COLO668 (cell line): ENCODE results near the gene SIK1.
"Not testable (repeated sequence)": the region's sequence is repeated elsewhere in the genome, so short reads cannot be mapped to it uniquely, and the experiment has no call there.

Experiments
- DNase-seq: peaks from one replicate; lab custom pipeline; 2025; ENCODE audit not compliant: unreplicated experiment; lab: John Stamatoyannopoulos, UW

Gene SIK1

DNA sequence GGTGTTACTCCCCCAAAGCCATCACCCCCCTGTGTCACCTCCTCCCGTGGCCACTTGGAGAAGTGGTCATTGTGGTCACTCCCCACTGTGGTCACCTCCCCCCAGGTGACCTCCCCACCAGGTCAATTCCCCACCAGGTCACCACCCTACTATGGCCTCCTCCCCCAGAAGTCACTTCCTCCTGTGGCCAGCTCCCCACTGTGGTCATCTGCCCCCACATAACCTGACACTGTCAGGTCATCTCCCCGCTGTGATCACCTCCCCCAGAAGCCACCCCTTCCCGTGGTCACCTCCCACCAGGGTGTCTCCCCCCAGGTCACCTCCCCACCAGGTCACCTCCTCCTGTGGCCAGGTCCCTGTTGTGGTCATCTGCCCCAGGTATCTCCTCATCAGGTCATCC, 28.9 kb downstream of the SIK1 start:
- DNase-seq = not testable (repeated sequence)

DNA sequence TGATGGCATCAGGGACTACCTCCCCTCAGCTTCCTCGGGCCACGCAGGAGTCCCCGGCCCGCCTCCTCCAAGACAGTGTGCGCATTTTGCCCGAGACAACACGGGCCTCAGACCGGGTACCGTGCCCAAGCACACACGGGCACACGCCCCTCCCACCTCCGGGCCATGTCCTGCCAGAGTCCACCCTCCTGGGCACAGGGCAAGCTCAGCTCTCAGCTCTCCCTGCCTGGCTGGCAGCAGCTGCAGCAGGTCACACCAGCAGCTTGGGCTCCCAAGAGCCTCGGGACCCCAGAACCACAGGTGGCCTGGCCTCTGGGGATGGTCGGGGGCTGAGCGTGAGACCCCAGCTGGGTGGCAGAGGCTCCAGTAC, 29.5 kb downstream of the SIK1 start:
- DNase-seq = not testable (repeated sequence)

DNA sequence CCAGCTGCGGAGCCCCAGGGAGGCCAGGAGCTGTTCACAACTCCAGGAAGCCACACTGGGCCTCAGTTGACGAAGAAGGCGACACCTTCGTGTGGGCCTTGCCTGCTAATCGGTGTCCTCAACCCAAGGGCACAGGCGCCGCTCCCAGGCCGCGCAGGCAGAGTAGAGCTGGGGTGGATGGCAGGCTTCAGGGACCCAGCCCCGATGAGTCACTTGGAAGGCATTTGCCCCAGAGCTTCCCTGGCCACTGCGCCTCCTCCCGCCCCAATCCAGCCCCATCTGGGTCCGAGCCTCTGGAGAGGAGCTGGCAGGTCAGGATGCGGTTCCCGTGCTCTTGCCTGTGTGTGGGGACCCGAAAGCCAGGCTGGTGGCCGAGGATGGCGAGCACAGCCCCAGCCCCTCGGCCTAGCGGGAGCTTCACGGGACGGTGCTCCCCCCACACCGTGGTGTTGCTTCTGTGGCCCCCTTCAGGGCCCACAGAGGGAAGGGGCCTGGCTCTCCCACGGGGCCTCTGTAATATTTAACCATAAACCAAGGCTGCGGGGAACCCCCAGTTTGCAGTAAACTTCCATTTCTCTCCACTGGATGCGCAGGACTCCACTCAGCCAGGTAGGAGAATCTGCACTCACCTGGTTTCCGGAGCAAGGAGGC, 30.0 kb downstream of the SIK1 start:
- DNase-seq = not testable (repeated sequence)

DNA sequence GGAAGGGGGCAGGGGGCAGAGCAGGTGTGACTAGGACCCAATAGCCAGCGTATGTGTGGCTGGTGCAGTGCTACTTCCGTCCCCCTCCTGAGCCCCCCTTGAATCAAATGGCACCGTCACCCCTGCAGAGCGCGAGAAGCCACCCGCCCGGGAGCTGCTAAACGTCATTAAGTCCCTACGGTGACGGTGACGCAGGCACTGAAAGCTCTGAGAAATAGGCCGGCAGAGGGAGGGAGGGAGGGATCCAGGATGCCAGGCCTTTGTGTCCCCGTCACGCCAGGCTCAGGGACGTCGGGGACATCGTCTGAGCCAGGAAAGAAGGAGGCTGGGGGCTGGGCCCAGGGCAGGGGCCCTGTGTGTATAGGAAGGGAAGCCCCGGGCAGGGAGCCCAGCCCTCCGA, 43.6 kb downstream of the SIK1 start:
- DNase-seq = not testable (repeated sequence)

DNA sequence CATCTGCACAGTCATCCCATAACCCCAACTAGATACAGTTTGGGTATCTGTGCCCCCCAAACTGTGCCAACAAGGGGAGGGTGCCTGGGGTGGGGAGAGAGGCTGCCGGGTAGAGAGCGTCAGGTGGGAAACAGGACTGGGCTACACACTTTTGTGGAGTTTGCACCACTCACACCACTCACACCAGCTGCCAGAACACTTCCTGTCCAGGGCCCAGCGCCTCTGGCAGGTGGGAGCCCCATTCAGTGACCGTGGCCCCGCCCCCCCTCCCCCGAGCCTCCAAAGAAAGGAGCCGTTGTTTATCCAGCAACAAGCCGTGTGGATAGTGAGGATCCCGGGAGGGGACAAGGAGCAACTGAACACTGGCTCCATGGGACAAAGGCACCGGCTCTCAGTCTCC, 44.0 kb downstream of the SIK1 start:
- DNase-seq = peak; percentile 44

DNA sequence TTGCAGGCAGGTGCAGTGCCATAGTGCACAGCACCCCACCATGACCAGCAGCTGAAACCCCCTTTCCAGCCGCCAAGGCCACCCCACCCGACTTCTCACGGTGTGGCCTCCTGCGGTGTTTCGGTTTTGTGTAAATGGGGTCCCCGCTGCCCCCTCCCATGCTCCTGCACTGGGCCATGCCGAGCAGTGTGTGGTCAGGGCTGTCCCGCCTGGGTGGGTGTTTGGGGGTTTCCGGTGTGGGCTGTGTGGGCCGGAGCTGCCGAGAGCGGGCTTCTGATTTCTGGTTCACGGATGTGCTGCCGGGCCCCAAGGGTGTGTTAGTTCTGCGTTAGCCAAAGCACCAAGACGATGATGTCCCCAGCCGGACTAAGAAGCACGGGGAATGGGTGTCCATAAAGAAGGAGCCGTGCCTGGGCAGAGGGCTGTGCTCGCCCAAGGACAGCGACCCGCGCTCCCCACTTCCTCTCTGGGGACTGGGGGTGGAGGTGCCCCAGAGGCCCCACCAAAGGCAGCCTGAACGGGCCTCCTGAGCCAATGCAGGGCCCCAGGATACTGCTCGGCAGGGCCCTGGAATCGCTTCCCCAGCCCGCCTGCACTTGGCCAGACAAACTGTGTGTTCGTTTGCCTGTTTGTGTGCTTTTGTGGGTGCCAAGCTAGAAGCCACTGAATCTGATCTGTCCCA, 45.9 kb downstream of the SIK1 start:
- DNase-seq = not testable (repeated sequence)

DNA sequence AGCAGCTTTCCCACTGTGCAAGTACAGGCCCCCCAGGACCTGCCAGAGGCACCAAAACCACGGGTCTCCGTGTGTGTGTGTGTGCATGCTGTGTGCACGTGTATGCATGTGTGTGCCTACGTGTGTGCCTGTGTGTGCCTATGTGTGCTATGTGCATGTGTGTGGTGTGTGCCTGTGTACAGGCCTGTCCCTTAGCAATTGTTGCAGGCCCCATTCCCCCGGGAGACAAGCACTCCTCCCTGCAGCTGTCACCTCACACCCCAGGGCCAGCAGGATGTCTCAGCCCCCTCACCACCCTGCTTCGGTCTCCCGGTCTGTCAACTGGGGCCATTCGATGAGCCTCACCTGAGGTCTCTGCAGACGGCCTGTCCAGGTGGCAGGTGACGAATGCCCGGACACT, 46.6 kb downstream of the SIK1 start:
- DNase-seq = not testable (repeated sequence)

DNA sequence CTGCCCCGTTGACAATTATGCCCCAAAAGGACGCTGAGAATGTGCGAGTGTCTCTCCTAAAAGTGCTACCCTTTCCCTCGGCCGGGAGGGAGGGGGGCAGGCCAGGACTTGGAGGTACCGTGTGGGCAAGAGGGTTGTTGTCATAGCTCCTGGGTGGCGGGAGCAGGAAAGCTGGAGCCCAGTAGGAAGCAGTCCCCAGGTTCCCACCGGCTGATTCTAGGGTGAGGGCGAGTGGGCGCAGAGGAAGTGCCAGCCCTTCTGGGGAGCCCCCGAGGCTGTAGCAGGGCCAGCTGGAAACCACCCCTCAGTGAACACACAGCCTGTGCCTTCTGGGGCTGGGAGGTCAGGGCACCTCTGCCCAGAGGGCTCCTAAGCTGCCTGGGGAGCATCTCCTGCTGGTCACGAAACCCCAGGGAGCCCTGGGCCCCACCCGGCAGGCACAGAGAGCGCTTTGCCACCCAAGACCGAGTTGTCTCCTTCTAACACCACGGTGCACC, 47.3 kb downstream of the SIK1 start:
- not testable (repeated sequence) for DNase-seq

DNA sequence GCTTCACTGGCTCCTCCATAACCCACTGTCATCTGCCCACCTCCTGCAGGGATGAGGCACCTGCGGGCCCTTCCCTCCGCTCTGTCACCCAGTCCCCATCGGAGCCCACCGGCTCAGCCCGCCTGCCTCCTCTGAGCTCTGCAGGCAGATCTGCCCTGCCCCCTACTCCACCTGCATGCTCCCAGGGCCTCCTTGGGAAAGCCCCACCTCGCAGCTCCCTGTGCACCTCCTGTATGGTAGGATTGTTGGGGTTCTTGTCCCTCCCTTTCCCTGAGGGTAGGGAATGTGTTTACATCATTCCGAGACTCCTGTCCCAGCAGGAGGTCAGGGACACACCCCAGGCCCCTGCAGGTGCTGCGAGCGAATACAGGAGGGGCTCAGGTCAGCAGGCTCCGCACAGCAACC, 50.5 kb downstream of the SIK1 start:
- no peak for DNase-seq

DNA sequence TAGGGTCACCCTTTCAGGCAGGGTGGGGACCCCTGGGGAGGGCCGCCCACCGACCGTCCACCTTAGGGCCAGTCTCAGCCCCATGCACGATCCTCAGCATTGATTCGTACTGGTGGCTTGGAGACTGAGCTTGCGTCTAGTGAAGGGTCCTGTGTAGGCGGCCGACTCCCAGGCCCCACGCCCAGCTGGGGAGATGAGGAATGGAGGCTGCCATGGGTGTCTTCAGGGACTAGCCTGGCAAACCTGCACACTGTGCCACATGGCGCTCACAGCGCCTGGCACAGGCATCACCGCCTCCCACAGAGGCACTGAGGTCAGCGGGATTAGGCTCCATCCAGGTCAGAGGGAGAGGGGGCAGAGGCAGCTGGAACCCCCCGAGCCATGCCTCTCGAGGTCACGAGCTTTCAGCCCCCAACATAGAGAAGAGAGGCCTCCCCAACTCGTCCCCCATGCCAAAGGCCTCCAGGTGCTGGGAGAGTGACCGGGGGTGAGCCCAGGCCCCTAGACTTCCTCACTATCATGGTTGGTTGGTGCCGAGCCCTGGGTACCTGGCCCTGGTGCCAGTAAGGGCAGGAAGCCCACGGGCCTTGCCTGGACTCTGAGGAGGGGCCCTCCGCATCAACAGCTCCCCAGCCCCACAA, 51.0 kb downstream of the SIK1 start:
- no peak for DNase-seq

DNA sequence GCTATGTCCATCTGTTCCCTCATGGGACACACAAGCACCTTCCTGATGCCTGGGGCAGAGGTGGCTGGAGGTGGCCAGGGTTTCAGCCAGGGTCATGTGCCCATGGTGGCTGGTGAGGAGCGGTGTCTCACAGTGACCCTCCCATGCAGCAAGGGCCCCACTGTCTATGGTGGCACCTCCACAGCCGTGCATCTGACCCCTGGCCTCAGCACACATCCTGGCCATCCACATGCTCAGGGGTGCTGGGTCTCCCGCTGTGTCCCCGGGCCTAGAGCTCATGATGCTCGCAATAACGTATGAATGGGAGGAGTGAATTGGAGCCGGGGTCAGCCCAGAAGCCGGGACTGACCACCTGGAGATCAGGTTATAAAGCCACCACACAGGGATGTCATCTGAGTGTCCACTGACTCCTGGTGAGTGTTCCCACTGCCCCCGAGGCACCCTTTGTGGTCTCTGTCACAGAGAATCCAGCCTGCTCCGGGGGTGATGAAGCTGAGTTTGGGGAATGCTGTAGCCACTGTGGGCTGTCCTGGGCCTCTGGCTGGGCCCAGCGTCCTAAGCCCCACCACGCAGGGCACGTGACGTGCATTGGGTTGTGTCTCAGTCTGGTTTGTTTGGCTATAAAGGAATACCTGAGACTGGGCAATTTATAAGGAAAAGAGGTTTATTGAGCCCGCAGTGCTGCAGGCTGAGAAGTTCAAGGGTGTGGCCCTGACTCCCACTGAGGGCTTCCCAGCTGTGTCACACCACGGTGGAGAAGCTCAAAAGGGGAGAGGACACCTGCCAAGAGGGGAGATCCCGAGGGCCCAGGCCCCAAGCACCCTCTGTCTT, 51.7 kb downstream of the SIK1 start:
- no peak for DNase-seq

DNA sequence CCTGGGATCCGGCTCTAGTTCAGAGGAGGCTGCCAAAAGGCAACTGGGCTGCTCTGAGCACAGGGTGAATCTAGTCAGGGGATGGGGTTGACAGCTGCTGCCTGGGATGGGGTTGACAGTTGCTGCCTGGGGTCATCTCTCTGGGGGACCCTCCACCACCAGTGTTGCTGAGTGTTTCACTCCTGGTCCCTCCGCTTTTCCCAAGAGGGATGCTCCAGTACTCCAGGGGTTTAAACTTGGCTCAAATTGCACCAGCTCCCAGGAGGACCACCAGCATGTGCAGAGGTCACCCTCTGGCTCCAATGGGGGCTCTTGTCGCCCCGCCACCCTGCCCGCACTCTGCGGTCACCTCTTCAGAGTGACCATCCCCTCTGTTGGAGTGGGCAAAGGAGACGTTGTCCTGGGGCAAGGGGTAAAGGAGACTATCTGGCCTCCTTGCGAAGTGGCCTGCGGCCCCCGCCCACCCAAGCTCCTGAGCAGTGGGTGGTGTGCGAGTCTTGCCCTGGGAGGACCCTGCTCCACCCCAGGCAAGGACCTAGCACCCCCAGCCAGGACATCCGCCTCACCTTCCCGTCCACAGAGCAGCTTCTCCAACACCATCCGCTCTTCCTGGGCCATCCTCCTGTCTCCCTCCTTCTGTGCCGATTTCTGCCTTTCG, 52.6 kb downstream of the SIK1 start:
- DNase-seq = no peak

DNA sequence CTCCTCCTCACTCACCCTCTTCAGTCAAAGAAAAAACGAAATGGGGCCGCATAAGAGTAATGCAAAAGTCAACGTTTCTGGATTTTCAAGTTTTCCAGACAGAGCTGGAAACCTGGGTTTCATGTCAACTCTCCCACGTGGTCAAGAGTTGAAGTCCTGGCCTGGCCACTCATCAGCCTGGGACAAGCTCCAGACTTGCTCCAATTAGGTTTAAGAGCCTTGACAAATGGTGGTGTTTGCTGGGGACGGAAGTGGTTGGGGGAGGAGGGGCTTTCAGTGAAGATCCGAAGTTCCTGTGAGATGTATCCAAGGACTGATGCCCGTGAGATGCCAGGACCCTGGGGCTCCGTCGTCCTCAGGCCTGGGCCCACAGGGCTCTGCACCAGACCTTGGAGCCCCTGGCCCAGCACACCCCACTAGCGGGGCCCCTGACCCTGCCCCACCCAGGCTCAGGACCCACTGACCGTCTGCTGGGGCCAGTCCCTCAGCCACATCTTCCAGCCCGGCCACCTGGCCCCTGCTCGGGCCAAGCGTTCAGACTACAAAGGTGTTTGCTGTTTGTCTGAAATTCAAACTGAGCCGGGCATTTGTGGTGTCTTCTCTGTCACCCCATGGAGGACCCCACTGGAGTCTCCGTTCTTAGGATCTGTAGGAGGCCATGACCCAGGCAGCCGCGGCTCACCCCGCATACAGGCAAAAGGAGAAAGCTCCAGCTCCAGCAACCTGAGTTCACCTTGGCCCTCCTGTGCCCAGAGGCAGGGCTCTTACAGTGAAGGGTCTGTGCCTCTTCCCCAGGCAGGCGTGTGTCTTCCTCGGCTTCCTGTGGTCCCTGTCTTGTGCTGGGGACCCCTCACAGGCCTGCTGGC, 53.3 kb downstream of the SIK1 start:
- DNase-seq = no peak

DNA sequence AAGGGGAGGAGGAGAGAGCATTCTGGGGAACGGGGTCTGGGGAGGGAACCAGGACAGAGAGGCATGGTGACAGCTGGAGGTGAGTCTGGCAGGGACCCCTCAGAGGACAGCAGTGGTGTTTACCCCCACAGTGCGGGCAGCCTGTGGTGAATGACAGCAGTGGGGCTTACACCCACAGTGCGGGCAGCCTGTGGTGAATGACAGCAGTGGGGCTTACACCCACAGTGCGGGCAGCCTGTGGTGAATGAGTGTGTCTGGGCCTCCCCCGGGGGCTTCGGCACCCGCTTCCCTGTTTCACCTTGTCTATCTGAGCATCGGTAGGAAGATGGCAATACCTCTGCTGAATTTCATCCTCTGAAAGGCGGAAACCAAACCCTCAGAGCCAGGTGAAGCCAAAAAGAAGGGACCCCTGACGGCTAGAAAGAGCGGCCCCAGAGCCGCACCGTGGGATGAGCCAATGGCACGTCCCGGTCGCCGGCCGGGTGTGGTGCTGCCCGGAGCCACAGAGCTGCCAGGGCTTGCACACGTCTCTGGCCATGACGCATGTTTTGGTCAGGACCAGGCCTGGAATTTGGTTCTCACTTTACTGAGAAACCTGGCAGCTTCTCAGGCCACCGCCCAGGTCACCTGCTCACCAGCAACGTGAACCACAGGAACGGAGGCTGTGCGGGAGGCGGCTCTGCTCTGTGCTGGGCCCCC, 54.1 kb downstream of the SIK1 start:
- no peak for DNase-seq

DNA sequence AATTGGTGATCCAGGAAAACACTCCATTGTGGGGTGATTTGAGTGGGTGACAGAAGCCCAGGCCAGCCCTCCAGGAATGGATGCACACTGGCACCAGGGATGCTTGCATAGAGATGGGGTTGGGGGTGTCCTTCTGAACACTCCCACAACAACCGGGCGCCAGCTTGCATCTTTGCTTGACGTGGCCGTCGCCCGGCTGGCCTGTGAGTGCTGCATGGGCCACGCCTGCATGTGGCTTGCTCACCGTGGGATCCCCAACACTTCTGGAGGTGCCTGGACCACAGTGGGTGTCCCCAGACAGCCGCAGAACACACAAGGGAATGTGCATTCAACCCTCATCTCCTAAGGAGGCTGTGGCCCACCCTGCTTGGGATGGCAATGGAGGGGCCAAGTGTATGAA, 55.1 kb downstream of the SIK1 start:
- no peak for DNase-seq

DNA sequence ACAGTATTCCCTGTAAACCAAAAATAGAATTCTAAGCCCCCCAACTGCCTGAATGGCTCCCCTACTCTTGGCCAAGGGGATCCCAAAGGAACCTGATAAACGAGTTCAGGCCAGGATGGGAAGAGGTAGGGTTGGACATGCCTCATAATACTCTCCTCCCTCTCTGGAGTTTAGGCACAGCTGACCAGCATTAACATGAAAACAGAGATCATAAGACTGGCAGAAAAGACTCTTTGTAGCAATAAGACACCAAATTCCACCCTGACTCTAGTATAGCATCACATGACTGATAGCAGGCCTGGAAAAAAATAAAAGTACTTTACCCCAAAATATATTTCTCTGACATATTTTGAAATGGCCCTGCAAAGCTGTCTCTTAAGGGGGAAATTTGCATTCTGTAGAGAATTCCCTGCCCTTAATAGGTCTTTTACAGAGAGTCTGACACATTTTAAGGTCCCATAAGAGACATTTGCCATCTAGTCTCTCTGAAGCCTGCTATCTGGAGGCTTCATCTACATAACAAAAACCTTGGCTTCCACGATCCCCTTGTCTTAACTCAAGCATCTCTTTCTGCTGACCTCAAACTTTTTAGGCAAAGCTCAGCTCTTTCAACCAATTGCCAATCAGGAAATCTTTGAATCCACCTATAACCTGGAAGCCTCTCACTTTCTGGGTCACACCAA, 55.9 kb downstream of the SIK1 start:
- no peak for DNase-seq

DNA sequence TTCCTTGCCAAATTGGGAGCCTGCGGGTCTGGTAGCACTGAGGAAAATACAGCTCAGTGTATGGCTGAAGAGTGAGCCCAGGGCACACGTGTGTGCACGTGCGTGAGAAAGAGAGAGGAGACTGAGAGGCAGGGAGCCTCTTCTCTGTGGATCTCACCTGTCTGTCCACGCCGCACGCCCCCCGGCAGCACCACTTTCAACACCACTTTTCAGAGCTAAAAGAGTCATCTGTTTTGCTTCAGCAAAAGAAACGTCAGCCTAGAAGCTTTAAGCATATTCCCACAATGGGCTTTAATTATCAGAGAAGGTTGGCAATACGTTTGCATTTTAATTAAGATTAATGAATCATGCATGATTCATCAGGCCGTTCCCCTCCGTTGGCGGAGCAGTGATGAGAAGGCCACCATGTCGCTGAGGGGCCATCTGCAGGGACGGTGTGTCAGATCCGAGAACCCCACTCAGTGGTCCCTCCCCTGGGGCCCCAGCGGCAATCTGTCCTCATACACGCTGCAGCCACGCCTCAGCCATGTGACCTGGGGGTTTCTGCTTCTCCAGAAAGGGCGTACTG, 56.8 kb downstream of the SIK1 start:
- DNase-seq = no peak

DNA sequence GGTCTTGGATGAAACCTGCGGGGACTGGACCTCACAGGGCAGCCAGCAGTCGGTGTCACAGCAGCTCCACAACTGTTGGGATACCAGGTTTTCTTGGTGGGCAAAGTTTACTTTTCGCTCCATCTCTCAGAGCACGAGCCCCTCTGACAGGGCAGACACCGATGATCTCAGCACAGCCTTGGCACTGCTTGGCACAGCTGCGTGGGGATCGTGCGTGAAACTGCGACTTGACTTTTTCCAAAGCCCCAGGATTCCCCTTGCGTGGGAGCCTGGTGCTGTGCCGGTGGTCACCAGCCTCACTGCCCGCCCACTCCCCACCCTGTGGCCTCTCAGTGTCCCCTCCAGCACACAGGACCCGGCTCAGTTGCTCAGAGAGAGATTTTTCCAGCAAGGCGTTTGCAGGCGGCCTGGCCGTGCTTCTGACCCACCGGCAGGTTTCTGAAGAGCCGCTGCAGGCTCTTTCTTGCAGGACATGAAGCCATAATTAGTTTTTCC, 57.3 kb downstream of the SIK1 start:
- DNase-seq = no peak
